ENCODE measurements around the gene BAIAP2.

GRCh38 chr17:81010935-81011334 is 24.0 kb upstream of the BAIAP2 start:
- TF ChIP-seq CTCF (IDR thresholded peaks at IDR 0.05) (no peak), EP300 (IDR thresholded peaks at IDR 0.05) (no peak)
